Measurements from ENCODE around the gene CLEC18A.

Gene CLEC18A

DNA sequence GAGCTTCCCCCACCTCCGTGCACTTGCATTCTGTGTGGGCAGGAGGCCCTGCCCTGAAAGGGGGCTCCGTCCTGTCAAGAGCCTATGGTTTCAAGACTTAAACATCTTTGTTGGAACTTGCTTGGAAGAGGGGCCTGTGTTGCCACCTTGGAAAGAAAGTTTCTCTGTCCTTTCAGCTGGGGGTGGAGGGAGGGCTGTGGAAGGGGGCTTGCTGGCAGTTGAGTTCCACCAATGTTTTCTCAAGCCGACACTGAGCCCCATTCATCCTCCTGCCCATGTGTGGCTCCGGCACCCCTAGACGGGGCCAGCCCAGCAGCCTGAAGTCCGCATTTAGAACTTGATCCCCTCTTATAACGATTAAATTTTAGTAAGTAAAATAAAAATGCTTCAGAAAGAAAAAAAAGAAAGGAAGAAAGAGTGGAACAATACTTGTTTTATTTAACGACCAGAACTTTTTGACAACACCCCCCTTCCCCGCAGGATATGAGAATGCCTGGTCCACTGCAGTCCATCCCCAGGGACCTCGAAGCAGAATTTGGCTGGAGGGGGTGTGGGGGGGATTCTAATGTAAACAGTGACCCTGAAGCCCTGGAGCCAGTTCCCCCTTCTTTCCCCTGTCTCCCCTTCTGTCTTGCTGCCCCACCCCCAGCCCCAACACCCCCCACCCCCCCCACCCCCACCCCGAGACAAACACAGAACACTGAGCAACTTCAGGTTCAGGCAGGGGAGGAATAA is 26.9 kb upstream of the CLEC18A start:
- H3K4me2 ChIP-seq (ENCODE audit: low read length) = no peak overlapping the region

GRCh38 chr16:69924777-69925191 is 26.4 kb upstream of the CLEC18A start:
- Histone ChIP-seq H3F3A (ENCODE audit: control insufficient read depth, insufficient read depth) (no peaks in the 10 kb centered on the region), H3K9me2 (replicated peaks; ENCODE audit: control insufficient read depth, low read length) (no peaks in the 10 kb centered on the region), H4K20me1 (ENCODE audit: control insufficient read depth, insufficient read depth, low read depth, low read length) (no peaks in the 10 kb centered on the region), H3K4me1 (ENCODE audit: control insufficient read depth, low read length) (no peaks in the 10 kb centered on the region), H3K27me3 (ENCODE audit: control insufficient read depth, low read length) (no peaks in the 10 kb centered on the region), H3K27ac (ENCODE audit: low read depth, low read length) (no peak overlapping the region), H3K9me3 (ENCODE audit: control insufficient read depth, insufficient read depth, low read length) (no peaks in the 10 kb centered on the region), H3K79me2 (ENCODE audit: control insufficient read depth, low read length) (no peaks in the 10 kb centered on the region), H3K4me2 (ENCODE audit: low read length) (no peak overlapping the region), H3K4me3 (ENCODE audit: low read length) (no peak overlapping the region), H3K36me3 (ENCODE audit: control insufficient read depth, low read length) (no peaks in the 10 kb centered on the region)
- TF ChIP-seq, protein P1, sequence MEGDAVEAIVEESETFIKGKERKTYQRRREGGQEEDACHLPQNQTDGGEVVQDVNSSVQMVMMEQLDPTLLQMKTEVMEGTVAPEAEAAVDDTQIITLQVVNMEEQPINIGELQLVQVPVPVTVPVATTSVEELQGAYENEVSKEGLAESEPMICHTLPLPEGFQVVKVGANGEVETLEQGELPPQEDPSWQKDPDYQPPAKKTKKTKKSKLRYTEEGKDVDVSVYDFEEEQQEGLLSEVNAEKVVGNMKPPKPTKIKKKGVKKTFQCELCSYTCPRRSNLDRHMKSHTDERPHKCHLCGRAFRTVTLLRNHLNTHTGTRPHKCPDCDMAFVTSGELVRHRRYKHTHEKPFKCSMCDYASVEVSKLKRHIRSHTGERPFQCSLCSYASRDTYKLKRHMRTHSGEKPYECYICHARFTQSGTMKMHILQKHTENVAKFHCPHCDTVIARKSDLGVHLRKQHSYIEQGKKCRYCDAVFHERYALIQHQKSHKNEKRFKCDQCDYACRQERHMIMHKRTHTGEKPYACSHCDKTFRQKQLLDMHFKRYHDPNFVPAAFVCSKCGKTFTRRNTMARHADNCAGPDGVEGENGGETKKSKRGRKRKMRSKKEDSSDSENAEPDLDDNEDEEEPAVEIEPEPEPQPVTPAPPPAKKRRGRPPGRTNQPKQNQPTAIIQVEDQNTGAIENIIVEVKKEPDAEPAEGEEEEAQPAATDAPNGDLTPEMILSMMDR (IDR thresholded peaks at IDR 0.05; ENCODE audit: low read depth, low read length, poor library complexity, severe bottlenecking) = no peak
- TF ChIP-seq EZH2phosphoT487 (IDR thresholded peaks at IDR 0.05; ENCODE audit: borderline replicate concordance, low read length) = no peak

More for the DNA sequence above, 26.9 kb upstream of the CLEC18A start:
- TF ChIP-seq EZH2phosphoT487 (IDR thresholded peaks at IDR 0.05; ENCODE audit: borderline replicate concordance, low read length) = no peak
- TF ChIP-seq, protein P1 (IDR thresholded peaks at IDR 0.05; ENCODE audit: low read depth, low read length, poor library complexity, severe bottlenecking) = no peak
- Histone ChIP-seq H3K27ac (ENCODE audit: low read depth, low read length) (no peak overlapping the region), H3K9me2 (replicated peaks; ENCODE audit: control insufficient read depth, low read length) (no peaks in the 10 kb centered on the region), H3K27me3 (ENCODE audit: control insufficient read depth, low read length) (no peaks in the 10 kb centered on the region), H3F3A (ENCODE audit: control insufficient read depth, insufficient read depth) (no peaks in the 10 kb centered on the region), H3K9me3 (ENCODE audit: control insufficient read depth, insufficient read depth, low read length) (no peaks in the 10 kb centered on the region), H4K20me1 (ENCODE audit: control insufficient read depth, insufficient read depth, low read depth, low read length) (no peaks in the 10 kb centered on the region), H3K36me3 (ENCODE audit: control insufficient read depth, low read length) (no peaks in the 10 kb centered on the region), H3K4me1 (ENCODE audit: control insufficient read depth, low read length) (no peaks in the 10 kb centered on the region), H3K79me2 (ENCODE audit: control insufficient read depth, low read length) (no peaks in the 10 kb centered on the region), H3K4me3 (ENCODE audit: low read length) (no peak overlapping the region)

GRCh38 chr16:69925311-69925710 is 25.8 kb upstream of the CLEC18A start:
- H3K4me3 ChIP-seq (ENCODE audit: low read length) = no peak overlapping the region
- H3K36me3 ChIP-seq (ENCODE audit: control insufficient read depth, low read length) = no peaks in the 10 kb centered on the region
- H3K9me2 ChIP-seq (replicated peaks; ENCODE audit: control insufficient read depth, low read length) = no peaks in the 10 kb centered on the region
- no peaks in the 10 kb centered on the region for H3K9me3 ChIP-seq (ENCODE audit: control insufficient read depth, insufficient read depth, low read length)
- H3F3A ChIP-seq (ENCODE audit: control insufficient read depth, insufficient read depth) = no peaks in the 10 kb centered on the region
- no peak overlapping the region for H3K4me2 ChIP-seq (ENCODE audit: low read length)
- H3K4me1 ChIP-seq (ENCODE audit: control insufficient read depth, low read length) = no peaks in the 10 kb centered on the region
- no peaks in the 10 kb centered on the region for H4K20me1 ChIP-seq (ENCODE audit: control insufficient read depth, insufficient read depth, low read depth, low read length)
- no peak overlapping the region for H3K27ac ChIP-seq (ENCODE audit: low read depth, low read length)
- H3K79me2 ChIP-seq (ENCODE audit: control insufficient read depth, low read length) = no peaks in the 10 kb centered on the region
- no peaks in the 10 kb centered on the region for H3K27me3 ChIP-seq (ENCODE audit: control insufficient read depth, low read length)
- TF ChIP-seq, protein P1 (IDR thresholded peaks at IDR 0.05; ENCODE audit: low read depth, low read length, poor library complexity, severe bottlenecking) = no peak
- TF ChIP-seq EZH2phosphoT487 (IDR thresholded peaks at IDR 0.05; ENCODE audit: borderline replicate concordance, low read length) = no peak

All from DOHH2 (cell line).